PFSK-1 (cell line): ENCODE data around the gene SLC51A.

ENCODE experiments used
- POLR2AphosphoS5 ChIP-seq: IDR thresholded peaks from 2 replicates; pipeline ENCODE4 v1.6.1; 2012; ENCODE audit warnings: low read depth, mild to moderate bottlenecking, control low read depth, low read length, moderate library complexity
- SIN3A ChIP-seq: IDR thresholded peaks from 2 replicates; pipeline ENCODE4 v1.6.1; 2012; ENCODE audit warnings: mild to moderate bottlenecking, low read length, moderate library complexity, borderline replicate concordance; ENCODE audit not compliant: insufficient read depth
- TAF1 ChIP-seq: IDR thresholded peaks from 2 replicates; pipeline ENCODE4 v1.6.1; 2012; ENCODE audit warnings: low read length, control low read depth, borderline replicate concordance; ENCODE audit not compliant: insufficient read depth

DNA sequence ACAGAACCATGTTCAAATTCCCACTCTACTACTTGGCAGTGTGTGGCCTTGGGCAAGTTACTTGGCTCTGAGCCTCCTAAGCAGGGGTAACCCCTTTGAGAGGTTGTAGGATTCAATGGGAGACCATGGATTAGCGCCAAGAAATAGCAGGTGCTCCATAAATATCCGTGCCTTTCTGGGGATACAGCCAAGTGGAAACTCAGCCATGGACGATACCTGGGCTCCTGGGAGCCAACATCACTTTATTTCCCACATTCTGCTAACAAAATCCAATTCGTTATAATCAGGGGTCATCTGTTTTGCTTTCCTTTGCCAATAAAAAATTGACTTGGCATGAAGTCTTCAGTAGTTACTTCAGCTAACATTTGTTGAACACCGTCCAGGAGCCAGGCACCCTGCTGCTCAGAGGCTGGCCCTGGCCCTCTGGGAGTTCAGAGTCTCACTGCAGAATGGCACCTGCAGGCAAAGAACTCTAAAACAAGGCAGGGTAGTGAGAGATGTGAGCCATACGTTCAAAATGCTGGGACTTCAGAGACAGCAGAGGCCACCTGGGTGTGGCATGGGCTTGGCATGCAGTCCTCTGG lies 47.4 kb upstream of the SLC51A start:
- TF ChIP-seq SIN3A: no peak
- no peak for TF ChIP-seq POLR2AphosphoS5
- no peak for TF ChIP-seq TAF1
